AG10803 (cell line): ENCODE measurements around the gene FIG4.

Experiments
- DNase-seq: peaks from one replicate; pipeline ENCODE4 v3.0.0; 2010; ENCODE audit warnings: low read depth
- H3K4me3 ChIP-seq: 2 replicates; pipeline ENCODE4 v1.5.1; 2011; ENCODE audit warnings: mild to moderate bottlenecking, low read length, control low read depth
- CTCF ChIP-seq: conservative IDR thresholded peaks from 2 replicates; pipeline ENCODE4 v1.5.1; 2011; ENCODE audit warnings: mild to moderate bottlenecking, low read length, control low read depth, inconsistent platforms

The FIG4 gene

GRCh38 chr6:109747221-109747620, 56.1 kb downstream of the FIG4 start:
- no peak for TF ChIP-seq CTCF
- no peak overlapping the region for H3K4me3 ChIP-seq
- DNase-seq: no peak

- TF ChIP-seq CTCF: no peak
- no peak for DNase-seq
- H3K4me3 ChIP-seq: no peak overlapping the region
Observed at GRCh38 chr6:109759098-109759955, 68.2 kb downstream of the FIG4 start.

GRCh38 chr6:109760208-109760607, 69.1 kb downstream of the FIG4 start:
- DNase-seq: no peak
- H3K4me3 ChIP-seq: no peak overlapping the region
- TF ChIP-seq CTCF: no peak

- DNase-seq: no peak
- no peak overlapping the region for H3K4me3 ChIP-seq
- TF ChIP-seq CTCF: no peak
Observed at GRCh38 chr6:109762166-109762565, 71.1 kb downstream of the FIG4 start.

- DNase-seq: no peak
- TF ChIP-seq CTCF: no peak
- H3K4me3 ChIP-seq: no peak overlapping the region
Observed at GRCh38 chr6:109762769-109763441, 71.8 kb downstream of the FIG4 start.

GRCh38 chr6:109766167-109766566, 75.1 kb downstream of the FIG4 start:
- DNase-seq: no peak
- no peak for TF ChIP-seq CTCF
- no peak overlapping the region for H3K4me3 ChIP-seq

GRCh38 chr6:109767961-109768360, 76.9 kb downstream of the FIG4 start:
- no peak overlapping the region for H3K4me3 ChIP-seq
- TF ChIP-seq CTCF: no peak
- DNase-seq: peak; percentile 84
